A549 (cell line): ENCODE data around the gene ARHGAP5.
A peak's percentile ranks its signal among the peaks of the same experiment; 100 is the strongest.

Experiments
- BHLHE40 ChIP-seq: IDR thresholded peaks from 2 replicates; pipeline ENCODE4 v1.6.1; 2012; ENCODE audit warnings: low read depth, low read length, inconsistent platforms
- CTCF ChIP-seq: fragments of >200 bp; sonication (Bioruptor Twin); formaldehyde crosslinking; IDR thresholded peaks from 3 replicates; pipeline ENCODE4 v1.5.1; 2016
- EHMT2 ChIP-seq: fragments of 200-600 bp; sonication (generic); IDR thresholded peaks from 2 replicates; pipeline ENCODE4 v1.6.1; 2016; ENCODE audit warnings: antibody characterized with exemption, low read depth, mild to moderate bottlenecking, moderate library complexity
- EP300 ChIP-seq, 2 experiments: fragments of >200 bp; sonication (Bioruptor Twin); formaldehyde crosslinking; IDR thresholded peaks; 2 replicates in 1 of 2; 3 replicates in 1 of 2; pipeline ENCODE4 v1.6.1; 2016 to 2017
- ESRRA ChIP-seq: fragments of 150-350 bp; IDR thresholded peaks from 2 replicates; pipeline ENCODE4 v1.6.1; 2014; ENCODE audit warnings: mild to moderate bottlenecking, low read length, borderline replicate concordance
- MAFK ChIP-seq: fragments of 450-650 bp; IDR thresholded peaks from 2 replicates; pipeline ENCODE4 v1.6.1; 2014; ENCODE audit not compliant: partially characterized antibody
- POLR2A ChIP-seq: IDR thresholded peaks from 2 replicates; pipeline ENCODE4 v1.6.1; 2012; ENCODE audit warnings: mild to moderate bottlenecking, low read length
- REST ChIP-seq: fragments of 200-600 bp; sonication (generic); IDR thresholded peaks from 2 replicates; pipeline ENCODE4 v1.6.1; 2016; ENCODE audit warnings: antibody characterized with exemption, mild to moderate bottlenecking, moderate library complexity
- RNF2 ChIP-seq: fragments of 200-600 bp; sonication (generic); IDR thresholded peaks from 2 replicates; pipeline ENCODE4 v1.6.1; 2016; ENCODE audit warnings: low read depth, mild to moderate bottlenecking, antibody characterized with exemption, moderate library complexity, borderline replicate concordance
- TF ChIP-seq, protein P1 (sequence below): fragments of 450-650 bp; IDR thresholded peaks from 2 replicates; pipeline ENCODE4 v1.6.1; 2014; ENCODE audit warnings: antibody characterized with exemption

- no peak for TF ChIP-seq ESRRA
- no peak for TF ChIP-seq CTCF
- TF ChIP-seq POLR2A, result no peak
- TF ChIP-seq, protein P1, sequence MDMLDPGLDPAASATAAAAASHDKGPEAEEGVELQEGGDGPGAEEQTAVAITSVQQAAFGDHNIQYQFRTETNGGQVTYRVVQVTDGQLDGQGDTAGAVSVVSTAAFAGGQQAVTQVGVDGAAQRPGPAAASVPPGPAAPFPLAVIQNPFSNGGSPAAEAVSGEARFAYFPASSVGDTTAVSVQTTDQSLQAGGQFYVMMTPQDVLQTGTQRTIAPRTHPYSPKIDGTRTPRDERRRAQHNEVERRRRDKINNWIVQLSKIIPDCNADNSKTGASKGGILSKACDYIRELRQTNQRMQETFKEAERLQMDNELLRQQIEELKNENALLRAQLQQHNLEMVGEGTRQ, result no peak
- no peak for TF ChIP-seq BHLHE40
- TF ChIP-seq EP300 (IDR thresholded peaks at IDR 0.05), result no peak
- TF ChIP-seq RNF2, result no peak
- TF ChIP-seq EHMT2, result no peak
- no peak for TF ChIP-seq REST
- TF ChIP-seq MAFK, result peak; percentile 28
Observed at GRCh38 chr14:32102968-32103367, 25.9 kb downstream of the ARHGAP5 start.
